Endometrial microvascular endothelial cells (primary cell): ENCODE results near the gene FAM163B. TPM values are rescaled to one million over a fixed set of nuclear protein-coding genes. Genes with fewer than 3 reads are reported as not detected.

ENCODE experiments used
- in situ Hi-C: cut with HindIII; loops from 2 replicates; pipeline ENCODE4 v1.10.0; 2017; ENCODE audit warnings: low sequenced_read_pairs, low pct_unique_long_range_greater_than_20kb; ENCODE audit errors: inconsistent ontology term
- total RNA-seq: library from RNA; depleted of rRNA; stranded (reverse); fragments of >200 nt; gene quantifications from one replicate; pipeline ENCODE4 v1.2.3, GENCODE V29; 2015; ENCODE audit errors: inconsistent ontology term

The FAM163B gene
- total RNA-seq, 1 donor from 2014 or later: not detected

DNA sequence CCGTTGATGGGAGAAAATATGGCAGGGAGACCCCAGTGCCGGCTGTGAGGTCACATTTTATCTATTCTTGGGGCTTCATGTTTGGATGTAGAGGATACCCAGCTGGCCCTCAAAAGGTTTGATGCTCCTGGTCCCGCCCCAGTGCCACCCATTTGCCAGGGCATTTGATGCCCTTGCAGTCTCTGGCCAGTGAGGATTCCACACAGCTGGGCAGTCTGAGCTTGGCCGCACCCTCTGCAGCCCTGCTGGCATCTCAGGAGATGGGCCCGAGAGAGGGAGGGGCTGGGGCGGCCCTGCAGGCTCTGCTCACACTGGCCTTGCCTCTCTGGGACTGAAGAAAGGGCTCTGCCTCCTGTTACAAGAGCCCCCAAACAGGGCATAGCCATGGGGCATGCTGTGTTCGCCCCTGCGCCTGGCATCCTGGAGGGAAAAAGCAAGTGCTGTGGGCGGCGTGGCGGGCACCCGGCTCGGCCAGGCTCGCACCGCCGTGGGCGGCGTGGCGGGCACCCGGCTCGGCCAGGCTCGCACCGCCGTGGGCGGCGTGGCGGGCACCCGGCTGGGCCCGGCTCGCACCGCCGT is 47.1 kb downstream of the FAM163B start:
- in situ Hi-C loops: no loop called here

DNA sequence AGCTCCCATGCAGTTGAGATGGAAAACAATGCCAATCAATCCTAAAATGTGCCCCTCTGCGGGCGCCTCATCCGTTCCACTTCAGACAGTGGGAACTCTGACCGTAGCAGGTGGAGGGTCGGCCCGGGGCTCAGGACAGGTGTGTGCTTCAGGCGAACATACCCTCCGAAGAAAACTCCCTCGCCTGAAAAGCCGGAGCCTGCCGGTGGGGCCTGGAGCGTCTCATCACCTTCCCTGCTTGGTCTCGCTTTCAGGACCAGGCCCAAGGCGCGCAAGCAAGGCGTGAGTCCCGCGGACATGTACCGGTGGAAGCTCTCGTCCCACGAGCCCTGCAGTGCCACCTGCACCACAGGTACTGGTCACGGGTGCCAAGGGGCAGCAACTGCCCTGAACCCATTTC is 48.2 kb downstream of the FAM163B start:
- in situ Hi-C loops: no loop called here

DNA sequence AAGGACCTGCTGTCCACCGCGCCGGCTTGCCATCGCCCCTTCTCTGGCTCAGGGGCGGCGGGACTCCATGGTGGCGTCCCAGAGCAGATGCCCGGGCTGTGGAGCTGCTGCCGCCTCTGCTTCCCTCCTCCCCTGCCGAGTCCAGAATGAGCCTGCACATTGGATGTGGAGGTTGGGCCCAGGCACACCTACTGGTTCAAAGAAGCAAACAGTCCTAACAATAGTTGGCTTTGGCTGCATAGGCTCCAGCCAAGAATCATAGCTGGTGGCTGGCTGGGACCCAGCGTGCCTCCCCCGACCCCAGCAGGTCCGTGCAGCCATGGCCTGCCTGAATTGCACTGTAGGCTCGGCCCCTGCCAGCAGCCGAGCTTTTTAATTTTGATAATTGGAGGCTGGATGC is 48.9 kb downstream of the FAM163B start:
- in situ Hi-C loops: no loop called here

DNA sequence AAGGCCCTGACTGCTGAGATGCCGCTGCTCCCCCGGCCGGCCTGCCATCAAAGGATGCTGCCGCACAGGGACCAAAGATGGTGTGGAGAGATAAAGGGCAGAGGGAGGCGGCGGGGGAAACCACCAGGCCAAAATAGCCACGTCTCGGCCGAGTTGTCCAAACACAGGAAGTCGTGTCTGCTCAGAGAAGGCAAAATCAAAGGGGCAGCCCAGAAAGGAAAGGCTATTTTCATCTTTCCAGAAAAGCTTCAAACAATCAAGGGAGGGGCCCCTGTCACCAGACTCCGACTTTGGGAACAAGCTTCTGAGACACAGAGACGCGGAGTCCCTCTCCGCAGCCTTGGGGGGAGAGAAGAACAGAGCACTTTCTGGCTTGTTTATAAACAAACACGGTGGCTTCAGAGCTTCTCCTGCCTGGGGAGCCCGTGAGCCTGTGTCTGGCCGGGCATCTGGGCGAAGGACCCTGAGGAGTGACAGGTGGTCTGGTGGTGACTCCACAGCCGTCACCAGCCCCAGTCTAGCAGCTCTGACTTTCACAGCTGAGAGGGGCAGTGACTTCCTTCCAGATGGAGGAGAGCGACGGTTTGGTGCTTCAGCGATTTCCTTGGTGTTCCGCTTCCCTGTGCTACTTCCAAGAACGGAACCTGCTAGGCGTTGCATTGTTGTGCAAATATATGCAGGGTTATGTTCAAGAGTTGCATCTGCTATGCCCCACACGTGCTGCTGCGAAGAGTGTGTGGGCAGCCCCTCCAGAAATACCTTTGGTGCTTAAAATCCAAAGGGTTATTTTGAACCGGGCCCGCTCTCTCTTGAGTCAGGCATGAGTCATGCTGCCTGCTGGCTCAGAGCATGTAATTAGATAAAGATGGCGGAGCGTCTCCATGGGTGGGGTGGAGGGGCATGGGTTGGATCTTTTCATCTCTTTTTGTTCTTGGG is 50.7 kb downstream of the FAM163B start:
- in situ Hi-C loops: no loop called here

DNA sequence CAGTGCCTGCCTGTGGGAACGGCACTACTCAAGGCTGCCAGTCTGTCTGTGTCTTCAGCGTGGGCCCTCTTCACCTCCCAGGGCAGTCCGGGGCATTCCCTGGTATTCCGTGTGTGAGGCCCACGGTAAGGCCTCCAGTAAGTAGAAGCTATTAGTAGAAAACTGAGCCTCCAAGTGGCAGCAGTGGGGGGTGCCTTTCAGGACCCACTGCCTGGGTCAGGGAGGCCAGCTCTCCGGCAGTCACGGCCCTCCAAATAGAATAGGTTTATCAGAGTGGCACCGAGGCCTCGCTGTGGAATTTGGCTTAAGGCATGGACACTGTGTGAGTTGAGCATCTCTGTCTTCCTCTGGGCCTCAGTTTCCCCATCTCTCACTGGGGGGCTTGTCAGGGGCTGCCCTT is 51.6 kb downstream of the FAM163B start:
- in situ Hi-C loops: no loop called here

DNA sequence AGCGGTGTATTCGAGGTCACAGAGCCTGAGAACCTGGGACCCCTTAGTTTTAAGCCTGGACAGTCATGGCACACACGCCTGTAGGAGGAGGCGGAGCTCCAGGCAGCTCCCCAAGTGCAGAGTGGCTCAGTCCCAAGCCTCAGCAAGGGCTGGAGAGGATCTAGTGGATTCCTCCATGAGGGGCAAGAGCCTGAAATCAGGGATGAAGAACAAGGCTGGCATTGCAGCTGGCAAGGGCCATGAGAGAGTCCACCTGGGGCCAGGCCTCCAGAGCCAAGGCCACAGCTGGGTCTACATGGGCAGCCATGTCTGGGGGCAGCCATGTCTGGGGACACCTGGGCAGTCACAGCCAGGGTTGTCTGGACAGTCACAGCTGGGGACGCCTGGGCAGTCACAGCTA is 52.8 kb downstream of the FAM163B start:
- in situ Hi-C loops: no loop called here

DNA sequence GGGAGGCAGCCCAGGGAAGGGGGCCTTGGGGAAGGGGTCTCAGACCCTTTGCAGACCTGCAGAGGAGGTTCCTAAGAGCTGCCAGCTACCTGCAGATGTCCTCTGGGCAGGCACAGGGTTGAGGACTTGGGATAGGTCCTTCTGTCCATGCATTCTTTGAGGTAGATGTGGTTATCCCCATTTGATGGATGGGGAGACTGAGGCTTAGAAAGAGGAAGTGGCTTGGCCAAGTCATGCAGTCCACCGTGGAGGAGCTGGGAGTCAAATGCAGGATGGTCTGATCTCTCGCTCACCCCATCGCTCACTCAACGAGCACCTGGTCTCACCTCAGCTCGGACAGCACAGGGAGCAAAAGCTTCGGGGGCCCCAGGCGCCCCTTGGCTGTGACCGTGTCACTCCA is 54.5 kb downstream of the FAM163B start:
- in situ Hi-C loops: no loop called here

DNA sequence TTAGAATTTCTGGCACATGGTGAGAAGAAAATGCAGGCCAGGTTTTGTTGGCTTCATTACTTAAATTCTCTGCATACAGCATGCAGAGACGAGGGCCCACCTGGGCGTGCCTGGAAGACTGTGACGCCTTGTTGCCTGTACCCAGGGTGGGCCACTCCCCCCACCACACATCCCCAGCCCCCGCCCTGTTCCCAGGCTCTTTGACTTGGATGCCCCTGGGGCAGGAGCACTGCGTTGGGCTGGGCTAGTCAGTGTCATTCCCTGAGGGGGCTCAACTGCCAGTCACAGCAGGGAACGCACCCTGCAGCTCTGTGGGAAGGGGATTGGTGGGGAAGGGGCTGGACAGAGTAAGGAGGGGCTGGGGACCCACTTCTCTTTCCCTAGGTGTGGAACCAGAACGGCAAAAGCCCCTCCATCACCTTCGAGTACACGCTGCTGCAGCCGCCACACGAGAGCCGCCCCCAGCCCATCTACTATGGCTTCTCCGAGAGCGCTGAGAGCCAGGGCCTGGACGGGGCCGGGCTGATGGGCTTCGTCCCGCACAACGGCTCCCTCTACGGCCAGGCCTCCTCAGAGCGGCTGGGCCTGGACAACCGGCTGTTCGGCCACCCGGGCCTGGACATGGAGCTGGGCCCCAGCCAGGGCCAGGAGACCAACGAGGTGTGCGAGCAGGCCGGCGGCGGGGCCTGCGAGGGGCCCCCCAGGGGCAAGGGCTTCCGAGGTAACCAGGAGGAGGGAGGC is 55.0 kb downstream of the FAM163B start:
- in situ Hi-C loops: no loop called here

DNA sequence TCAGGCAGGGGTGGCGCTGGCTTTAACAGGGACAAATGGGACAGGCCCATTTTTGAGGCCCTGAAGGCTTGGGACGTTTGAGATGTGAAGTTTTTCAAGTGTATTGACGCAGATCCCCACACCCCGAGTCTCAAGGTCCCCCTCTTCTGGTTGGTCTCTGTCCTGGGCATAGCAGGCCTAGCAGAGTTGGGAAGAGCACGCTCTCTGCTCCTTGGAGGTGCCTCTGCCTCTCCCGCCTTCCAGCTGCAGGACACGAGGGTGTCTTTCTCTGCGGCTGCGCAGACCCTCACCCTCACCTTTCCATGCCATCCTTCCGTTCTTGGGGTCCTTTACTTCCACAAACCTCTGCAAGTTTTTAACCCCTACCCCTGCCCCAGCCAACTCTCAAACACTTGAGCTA is 56.1 kb downstream of the FAM163B start:
- in situ Hi-C loops: no loop called here

DNA sequence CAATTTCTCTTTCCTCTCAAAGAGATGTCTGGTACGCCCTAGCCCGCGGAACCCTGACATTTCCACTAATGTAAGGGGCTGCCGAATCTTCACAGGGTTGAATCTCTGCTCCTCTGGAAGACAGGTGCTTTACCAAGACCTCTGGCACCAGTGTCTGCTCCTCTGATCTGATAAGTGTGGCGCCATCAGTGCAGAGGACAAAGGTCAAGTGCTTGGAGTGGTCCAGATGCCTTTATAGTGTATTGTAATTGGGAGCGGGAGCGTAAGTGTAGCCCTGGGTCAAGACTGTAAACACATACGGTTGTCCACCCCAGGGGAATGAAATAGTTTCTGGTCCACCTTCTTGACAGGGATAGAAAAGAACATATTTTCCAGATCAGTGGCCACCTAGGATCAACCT is 57.0 kb downstream of the FAM163B start:
- in situ Hi-C loops: no loop called here

DNA sequence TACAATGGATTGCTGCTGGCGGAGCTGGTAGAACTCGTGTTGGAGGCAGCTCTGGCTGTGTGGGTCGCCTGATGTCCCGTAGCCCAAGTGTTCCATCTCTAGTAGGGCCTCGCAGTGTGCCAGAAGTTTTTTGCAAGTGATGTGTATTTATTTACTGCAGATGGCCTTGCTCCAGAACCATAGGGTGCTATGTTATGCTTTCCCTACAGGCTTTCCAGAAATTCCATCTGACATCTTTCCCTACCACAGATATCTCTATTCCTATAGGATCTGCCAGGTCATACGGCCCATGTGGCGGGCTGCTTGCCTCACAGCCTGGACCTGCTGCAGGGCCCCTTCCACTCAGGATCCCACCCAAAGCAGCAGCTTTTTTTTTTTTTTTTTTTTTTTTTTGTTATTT is 57.7 kb downstream of the FAM163B start:
- in situ Hi-C loops: no loop called here

DNA sequence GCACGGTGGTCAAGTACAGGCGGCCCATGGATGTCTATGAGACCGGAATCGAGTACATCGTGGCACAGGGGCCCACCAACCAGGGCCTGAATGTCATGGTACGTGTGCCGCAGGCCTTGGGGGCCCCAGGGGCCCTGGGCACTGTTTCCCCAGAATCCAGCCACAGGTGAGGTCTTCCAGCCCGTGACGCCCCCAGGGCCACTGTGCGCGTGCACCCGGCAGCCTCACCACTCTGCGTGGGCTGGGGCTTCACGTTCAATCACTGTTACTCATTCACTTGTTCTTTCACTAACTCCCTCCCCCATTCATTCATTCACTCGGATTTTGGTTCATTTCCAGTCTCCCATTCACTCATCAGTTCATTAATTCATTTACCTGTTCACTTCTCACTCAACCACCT is 62.1 kb downstream of the FAM163B start:
- in situ Hi-C loops: no loop called here

DNA sequence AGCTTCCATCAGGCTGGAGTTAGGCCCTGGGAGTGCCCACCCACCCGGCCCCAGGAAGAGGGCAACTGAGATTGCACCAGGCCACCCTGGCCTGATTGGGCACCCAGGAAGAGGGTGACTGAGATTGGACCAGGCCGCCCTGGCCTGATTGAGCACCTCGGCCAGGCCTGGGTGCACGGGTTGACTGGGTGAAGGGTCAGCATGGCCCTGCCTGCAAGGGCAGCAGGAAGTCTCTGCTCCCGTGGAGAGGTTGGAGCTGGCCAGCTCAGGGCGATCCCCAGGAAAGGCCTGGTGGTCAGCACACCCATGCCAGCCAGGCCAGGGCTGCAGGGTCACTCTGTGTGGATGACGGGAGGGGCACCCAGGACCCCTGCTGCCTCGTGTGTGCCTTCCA is 62.9 kb downstream of the FAM163B start:
- in situ Hi-C loops: no loop called here

DNA sequence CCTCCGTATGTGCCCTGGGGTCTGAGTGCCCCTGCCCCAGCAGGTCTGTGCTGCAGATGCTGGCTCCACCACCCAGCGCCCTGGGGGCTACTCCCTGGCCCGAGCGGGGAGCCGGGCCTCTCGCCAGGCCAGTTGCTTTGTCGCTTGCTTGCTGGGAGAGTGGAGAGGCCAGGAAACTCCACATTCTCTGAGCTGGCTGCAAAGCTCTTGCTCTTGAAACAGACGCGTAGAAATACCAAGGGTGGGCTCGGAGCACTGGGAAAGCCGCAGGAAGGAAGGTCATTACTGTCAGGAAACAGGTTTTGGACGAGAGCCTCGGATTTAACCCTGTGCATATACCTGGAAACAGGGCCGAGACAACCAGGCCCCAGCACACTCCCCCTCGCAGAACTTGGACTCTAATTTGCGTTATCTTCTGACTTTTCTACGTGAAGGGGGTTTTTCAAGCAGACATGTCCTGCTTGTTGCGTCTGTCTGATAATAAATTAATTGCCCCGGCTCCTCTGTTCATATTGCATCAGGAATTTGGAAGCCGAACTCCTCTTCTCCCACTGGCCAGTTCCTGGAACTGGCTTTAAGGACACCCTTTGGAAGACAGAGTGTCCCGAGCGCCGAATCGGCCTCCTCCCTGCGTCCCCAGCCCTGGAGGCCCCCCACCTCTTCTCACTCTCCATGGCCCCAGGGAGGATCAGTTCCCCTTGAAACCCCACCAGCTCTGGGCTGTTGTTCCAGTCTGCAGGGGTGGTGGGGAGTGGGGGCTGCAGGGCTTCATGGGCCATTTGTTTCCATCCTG is 63.5 kb downstream of the FAM163B start:
- in situ Hi-C loops: no loop called here

DNA sequence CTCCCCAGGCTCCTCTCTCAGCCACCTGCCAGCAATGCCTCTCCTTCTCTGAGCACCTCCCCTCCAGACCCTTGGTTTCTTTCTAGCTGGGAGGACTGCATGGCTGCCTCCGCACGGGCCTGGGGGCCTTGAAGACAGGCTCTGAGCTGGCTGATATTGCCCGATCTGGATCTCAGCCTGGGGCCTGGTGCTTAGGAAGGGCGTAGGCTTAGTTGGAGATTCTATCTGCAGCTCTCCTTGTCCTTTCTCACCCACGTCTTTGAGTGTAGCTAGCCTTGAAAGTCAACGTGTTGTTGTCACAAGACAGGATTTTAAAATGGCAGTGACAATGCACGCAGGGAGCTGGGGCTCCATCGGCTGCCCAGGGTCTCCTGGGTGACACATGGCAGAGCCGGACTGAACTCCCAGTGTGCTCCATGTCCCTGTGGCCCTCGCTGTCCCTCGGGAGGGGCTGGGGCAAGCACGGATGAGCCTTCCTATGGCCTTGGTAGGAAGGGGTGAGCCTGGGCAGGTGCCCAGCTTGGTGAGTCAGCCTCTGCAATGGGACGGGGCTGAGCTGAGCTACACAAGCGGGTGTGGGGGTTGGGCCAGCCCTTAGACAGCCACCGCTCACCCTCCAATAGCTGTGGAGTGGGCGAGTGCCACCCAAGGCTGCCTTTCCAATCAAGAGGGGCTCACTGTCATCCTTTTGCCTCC is 65.3 kb downstream of the FAM163B start:
- in situ Hi-C loops: no loop called here

DNA sequence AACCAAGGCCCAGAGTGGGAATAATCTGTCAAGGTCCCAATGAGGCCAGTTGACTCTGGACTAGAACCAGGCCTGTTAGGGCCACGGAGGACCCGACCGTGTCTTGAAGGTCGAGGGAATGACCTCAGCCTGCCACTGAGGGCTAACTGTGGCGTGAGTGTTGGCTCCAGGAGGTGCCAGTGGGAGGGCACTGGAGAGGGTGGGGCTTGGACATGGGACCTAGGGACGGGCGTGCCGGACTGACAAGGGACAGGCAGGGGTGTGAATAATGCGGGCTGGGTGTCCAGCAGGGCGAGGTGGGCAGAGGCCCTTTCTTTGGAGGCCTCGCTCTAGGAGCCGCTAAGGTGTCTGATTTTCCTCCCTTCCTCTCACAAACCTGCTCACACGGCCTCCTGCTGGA is 67.2 kb downstream of the FAM163B start:
- in situ Hi-C loops: no loop called here

DNA sequence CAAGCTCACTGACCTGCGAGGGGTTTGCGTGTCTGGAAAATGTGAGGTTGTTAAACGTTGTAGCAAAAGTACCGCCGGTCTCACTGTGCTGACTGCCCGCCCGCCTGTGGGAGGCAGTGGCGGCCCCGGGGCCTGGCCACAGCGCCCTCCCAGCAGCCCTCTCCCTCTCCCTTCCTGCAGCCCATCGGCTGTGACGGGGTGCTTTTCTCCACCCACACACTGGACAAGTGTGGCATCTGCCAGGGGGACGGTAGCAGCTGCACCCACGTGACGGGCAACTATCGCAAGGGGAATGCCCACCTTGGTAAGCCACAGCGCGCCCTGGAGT is 68.5 kb downstream of the FAM163B start:
- in situ Hi-C loops: no loop called here

DNA sequence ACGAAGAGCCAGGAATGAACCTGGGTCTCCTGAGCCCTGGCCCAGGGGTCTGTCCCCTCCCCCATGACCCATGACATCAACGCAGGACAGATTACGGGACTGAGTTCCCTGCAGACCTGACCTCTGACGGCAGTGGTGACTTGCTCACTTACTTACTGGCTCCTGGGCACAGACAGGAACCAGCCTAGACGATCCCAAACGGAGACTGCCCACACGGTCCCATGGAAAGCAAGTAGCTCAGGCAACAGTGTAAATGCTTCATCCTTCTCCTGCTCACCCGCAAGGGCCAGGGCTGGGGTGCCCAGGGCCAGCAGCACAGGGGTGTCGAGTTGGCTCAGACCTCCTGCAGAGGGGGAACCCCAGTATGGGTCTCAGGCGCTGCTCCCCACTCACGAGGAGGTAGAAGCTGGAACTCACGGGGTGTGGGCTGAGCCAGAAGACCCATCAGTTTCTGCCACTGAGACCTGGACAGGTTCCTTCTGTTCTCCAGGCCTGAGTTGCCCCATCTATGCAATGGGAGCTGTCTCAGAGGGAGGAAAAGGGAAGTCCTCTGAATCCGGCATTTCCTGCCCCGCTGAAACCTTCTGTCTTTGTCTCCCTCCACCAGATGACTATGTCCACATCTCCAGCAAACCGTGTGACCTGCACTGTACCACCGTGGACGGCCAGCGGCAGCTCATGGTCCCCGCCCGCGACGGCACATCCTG is 69.0 kb downstream of the FAM163B start:
- in situ Hi-C loops: no loop called here
